Adipose tissue (tissue), 3 donors: ENCODE results near the gene CFAP46. TPM values are rescaled to one million over a fixed set of nuclear protein-coding genes. Genes with fewer than 3 reads are reported as not detected.
"Not testable (repeated sequence)": the region's sequence is repeated elsewhere in the genome, so short reads cannot be mapped to it uniquely, and the experiment has no call there.

ENCODE experiments used
- H3K27ac ChIP-seq: one replicate; pipeline ENCODE4 v1.5.1; 2013; ENCODE audit warnings: low read depth, low read length
- WGBS, 3 donors: extraction: QIAGEN DNeasy Blood & Tissue Kit; methylation state at CpG; one replicate each; pipeline ENCODE4 v1.1.7; 2013; 5-methylcytosine and 5-hydroxymethylcytosine counted together
- polyA plus RNA-seq, 3 donors: library from polyadenylated mRNA; stranded (reverse); fragments of 200-250 nt; gene quantifications; one replicate each; pipeline ENCODE4 v1.2.3, GENCODE V29; 2013
- donor health status: healthy with polysubstance abuse.
- donor health status: Bipolar disorder and iron deficiency.
- donor health status: healthy.

Gene CFAP46
- polyA plus RNA-seq, 3 donors, result 0.13 to 0.38 TPM; not detected in 1

DNA sequence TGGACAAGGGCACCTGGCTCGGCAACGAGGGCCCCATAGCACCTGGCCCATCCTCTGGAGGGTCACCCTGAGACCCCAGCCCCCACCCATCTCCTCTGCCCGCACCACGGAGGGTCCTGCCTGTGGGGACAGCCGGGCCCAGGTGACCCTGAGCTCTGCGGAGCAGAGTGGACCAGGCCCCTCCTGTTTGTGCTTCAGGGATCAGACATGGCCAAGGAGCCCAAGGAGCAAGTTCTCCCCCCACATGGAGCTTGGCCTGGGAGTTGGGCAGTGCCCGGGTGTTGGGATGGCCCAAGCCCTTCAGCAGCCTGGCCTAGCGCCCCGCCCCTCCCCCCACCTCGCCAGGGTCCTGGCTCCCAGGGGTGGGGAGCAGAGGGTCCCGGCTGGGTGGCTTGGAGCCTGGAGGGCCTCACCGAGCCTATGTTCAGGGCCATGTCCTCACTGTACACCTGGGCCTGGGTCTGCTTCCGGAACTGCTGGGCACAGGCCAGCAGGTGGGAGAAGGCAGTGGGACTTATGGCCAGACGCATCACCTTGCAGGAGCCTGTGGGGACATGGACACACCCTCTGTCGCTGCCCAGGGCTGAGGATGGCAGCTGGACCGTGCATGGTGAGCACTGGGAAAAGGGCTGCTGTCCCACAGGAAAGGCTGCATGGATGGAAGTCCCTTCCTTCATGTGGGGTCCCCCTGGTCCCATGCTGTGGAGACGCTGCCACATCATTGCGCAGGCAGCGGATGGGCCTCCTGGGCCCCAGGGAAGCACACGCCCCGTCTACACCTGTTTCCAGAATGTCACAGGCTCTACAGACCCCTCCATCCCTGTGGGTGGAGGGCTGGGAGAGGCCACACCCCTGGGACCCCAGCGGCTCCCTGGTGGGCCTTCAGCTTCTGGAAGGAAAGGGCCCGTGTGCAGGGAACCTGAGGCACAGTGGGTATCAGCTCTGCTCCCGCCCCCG, 107.2 kb downstream of the CFAP46 start:
- WGBS, 3 donors, result 69 to 83% (median 82%) methylated on average over 23 to 25 of the region's 25 CpGs
- H3K27ac ChIP-seq, result no peak overlapping the region

DNA sequence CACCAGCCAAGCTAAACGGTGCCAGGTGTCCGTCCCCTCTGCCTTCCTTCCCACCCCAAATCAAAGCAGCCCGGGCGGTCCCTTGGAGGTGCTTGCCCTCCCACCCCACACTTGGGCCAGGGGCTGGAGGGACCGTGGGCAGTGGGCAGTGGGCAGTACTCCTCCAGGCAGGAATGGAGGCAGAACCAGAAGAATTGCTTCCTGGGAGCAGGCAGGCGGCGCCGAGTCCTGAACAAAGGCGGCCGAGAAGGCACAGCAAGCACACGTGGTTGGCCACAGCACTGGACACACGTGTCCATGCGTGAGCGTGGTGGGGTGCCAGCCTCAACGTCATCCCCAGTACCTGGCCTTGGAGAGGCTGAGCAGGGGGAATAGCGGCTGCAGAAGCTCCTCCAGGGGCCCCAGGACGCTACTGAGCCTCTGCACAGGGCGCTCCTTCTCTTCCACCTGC, 108.0 kb downstream of the CFAP46 start:
- 76 to 88% (median 88%) methylated on average over 18 of the region's 18 CpGs for WGBS, 3 donors

DNA sequence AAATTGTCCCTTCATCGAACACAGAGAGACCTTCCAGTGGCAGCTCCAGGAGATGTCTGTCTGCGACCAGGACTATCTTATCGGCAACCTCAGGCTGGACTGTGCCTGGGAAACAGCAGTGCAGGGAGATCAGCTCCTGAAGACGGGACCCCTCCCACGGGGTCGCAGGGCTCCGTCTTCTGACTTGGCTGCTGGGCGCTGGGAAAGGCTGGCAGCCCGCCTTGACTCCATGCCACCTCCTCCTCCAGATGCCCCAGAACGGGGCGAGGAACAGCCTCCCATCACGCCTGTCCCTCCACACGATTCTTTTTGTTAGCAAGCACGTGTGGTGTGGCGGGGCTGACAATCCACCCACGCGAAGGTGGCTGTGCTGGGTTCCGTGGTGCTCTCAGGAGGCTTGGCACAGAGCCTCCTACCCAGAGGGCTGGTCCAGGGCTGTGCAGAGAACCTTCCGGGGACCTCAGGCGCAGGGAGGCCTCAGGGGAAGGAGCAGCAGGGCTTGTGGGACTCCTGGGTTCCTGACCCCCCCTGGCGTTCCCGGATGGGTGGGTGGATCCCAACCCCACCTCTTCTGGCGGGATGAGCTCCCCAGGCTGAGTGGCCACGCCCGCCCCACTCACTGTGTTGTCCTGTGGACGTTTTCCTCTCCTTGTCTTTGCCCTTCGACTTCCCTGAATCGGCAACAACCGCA, 108.8 kb downstream of the CFAP46 start:
- WGBS, 3 donors, result 66 to 68% (median 67%) methylated on average over 29 of the region's 29 CpGs
- H3K27ac ChIP-seq, result no peak overlapping the region

More for the DNA sequence above, 108.0 kb downstream of the CFAP46 start:
- no peak overlapping the region for H3K27ac ChIP-seq

DNA sequence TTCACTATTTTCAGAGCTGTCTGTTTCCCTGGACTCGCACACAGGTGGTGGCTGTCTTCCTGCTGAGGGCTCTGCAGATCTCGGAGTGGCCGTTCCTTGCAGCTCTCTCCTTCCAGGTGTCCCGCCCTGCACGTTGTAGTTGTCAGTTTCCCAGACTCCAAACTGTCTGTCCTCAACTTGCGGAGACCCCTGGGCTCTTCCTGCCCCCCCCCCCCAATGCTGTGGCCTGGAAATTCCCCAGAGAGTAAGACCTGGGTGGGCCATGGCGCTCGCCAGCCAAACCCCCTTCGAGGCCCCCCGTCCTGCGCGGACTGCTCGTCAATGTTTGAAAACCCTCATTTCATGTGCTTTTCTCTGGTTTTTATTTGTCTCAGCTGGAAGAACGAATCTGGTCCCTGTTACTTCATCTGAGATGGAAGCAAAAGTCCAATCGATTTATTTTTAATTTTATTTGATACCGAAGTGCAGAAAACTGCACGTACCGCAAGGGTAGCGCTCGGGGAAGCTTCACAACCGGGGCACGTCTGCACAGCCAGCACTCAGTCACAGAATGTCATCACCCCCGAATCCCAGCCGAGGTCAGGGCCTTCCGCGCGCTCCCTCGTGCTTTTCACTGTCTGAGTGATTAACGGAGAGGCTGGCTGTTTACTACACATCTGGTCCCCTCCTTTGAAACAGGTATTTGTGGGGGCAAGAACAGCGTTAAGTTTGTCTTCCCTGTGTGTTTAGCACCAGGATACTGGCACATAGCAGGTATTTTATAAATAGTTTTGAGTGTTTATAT, 110.0 kb downstream of the CFAP46 start:
- WGBS, 3 donors, result 38 to 45% (median 40%) methylated on average over 30 of the region's 30 CpGs
- H3K27ac ChIP-seq, result no peak overlapping the region

DNA sequence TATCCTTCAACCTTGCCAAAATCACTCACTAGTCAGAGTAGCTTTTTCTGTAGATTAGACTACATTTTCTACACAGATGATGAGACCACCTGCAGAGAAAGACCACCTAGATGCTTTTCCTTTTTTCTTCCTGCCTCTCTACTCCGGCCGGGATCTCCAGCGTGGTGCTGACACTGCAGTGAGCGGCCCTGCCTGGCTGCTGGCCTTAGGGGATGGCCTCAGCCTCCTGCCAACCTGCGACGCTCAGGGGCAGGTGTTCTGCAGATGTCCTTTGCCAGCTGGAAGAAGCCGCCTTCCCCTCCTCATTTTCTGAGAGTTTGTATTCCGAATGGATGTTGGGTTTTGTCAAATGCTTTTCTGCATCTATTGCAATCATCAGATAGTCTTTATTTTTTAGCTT, 113.0 kb downstream of the CFAP46 start:
- WGBS, 3 donors, result 66 to 73% (median 70%) methylated on average over 8 of the region's 8 CpGs
- H3K27ac ChIP-seq, result no peak overlapping the region

DNA sequence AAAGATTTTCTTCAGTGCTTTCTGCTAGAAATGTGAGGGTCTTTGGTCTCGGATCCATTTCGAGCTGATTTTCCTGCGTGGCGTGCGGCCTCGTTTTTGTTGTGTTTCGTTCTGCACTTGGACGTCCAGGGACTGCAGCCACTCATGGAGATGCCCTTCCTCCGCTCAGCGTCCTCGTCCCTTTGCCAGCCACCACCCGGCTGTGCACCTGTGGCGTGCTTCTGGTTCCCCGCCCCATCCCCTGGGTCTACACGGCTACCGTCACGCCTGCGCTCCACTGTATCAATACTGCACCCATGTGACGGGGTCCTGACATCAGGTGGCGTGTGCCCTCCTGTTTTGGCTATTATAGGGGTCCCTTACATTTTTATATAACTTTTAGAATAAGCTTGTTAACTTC, 113.7 kb downstream of the CFAP46 start:
- 88 to 92% (median 90%) methylated on average over 20 of the region's 20 CpGs for WGBS, 3 donors
- H3K27ac ChIP-seq, result no peak overlapping the region

DNA sequence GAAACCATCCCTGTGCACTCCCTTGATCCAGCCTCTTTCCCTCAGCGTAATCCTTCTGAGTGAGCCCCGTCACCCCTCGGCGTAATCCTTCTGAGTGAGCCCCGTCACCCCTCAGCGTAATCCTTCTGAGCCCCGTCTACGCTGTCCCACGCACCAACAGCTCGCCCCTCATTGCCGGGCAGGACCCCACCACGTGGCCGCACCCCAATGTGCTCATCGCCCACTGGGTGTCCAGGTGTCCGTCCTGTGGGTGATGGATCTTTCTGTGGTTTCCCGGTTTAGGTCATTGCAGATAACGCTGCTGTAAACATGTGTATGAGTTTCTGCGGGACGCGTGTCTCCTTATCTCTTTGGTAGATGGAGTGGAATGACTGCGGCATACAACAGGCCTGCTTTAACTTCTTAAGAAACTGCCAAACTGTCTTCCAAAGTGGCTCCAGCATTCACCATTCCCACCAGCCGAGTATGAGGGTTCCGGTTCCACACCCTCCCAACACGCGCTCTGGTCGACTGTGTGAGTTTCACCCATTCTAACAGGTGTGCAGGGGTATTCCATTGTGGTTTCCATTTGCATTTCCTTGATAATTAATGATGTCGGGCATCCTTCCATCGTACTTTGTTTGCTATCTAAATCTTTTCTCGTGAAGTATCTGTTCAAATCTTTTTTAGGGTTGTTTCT, 114.4 kb downstream of the CFAP46 start:
- H3K27ac ChIP-seq, result no peak overlapping the region
- 79 to 87% (median 81%) methylated on average over 29 of the region's 29 CpGs for WGBS, 3 donors

DNA sequence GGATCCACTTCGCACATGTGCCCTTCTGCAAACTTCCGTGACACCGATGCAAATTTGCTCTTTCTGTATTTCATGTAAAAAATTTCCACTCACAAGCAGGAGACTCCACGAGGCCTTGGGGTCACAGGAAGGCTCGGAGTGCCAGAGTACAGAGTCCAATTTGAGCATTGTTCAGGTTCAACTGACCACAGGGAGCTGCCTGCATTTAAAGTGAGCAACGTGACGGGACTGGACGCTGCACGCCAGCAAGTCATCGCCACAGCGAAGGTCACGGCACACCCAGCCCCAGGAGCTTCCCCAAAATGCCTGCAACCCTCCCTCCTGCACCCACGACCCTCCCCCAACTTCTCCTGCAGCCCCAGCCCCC, 115.0 kb downstream of the CFAP46 start:
- no peak overlapping the region for H3K27ac ChIP-seq
- WGBS, 3 donors, result 72 to 78% (median 77%) methylated on average over 13 of the region's 13 CpGs

DNA sequence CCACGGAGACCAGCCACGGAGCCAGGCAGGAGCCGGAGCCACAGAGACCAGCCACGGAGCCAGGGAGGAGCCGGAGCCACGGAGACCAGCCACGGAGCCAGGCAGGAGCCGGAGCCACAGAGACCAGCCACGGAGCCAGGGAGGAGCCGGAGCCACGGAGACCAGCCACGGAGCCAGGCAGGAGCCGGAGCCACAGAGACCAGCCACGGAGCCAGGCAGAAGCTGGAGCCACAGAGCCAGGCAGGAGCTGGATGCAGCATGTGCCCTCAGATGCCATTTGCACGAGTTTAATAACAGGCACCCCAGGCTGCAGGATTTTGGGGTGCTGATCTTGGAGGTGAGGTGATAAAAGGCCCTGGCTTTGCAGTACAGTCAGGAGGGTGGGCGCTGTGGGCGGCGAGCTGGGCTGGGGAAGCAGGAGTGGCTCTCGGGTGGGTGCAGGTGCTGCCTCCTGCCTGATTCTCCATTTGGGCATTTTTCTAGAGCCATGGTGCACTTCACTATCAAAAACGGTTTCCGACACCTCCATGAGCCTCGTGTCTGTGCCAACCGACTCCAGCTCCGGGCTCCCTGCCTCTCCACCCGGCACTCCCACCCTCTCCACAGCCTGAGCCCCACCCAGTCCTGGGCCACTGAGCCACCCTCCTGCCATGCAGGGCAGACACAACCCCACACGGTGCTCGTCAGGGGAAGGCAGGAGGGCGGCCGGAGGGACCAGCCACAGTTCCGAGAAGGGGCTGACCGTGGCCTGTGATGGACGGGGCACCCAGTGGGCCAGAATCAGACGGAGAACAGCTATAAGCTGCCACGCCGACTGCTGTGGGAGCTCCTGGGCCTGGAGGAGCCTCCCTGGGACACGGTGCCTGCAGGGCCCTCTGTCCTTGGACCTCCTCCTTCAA, 115.6 kb downstream of the CFAP46 start:
- no peak overlapping the region for H3K27ac ChIP-seq
- 89 to 96% (median 94%) methylated on average over 31 to 36 of the region's 36 CpGs for WGBS, 3 donors

DNA sequence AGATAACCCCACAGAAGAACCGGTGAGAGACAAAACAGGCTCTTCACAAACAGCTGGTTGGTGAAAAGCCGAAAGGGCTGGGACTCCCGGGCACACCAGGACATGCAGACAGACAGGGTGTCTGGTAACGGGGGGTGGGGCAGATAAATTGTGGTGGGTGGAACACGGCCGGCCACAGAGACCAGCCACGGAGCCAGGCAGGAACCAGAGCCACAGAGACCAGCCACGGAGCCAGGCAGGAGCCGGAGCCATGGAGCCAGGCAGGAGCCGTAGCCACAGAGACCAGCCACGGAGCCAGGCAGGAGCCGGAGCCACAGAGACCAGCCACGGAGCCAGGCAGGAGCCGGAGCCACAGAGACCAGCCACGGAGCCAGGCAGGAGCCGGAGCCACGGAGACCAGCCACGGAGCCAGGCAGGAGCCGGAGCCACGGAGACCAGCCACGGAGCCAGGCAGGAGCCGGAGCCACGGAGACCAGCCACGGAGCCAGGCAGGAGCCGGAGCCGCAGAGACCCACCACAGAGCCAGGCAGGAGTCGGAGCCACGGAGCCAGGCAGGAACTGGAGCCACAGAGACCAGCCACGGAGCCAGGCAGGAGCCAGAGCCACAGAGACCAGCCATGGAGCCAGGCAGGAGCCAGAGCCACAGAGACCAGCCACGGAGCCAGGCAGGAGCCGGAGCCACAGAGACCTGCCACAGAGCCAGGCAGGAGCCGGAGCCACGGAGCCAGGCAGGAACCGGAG, 116.4 kb downstream of the CFAP46 start:
- H3K27ac ChIP-seq, result not testable (repeated sequence)
- WGBS, 3 donors, result 88 to 97% (median 93%) methylated on average over 31 to 34 of the region's 34 CpGs

DNA sequence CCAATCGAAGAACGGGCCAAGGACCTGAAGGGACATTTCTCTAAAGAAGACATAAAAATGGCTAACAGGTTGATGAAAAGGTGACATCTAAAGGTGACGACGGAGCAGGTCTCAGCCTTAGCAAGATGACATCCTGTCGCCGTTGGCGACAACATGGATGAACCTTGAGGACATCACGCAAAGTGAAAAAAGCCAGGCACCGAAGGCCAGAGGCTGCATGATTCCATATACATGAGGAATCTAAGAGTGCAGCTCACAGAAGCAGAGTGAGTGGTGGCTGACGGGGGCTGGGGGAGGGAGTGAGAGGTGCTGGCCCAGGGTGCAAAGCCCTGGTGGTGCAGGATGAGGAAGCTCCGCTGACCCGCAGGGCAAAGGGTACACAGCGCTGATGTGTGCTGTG, 122.3 kb downstream of the CFAP46 start:
- no peak overlapping the region for H3K27ac ChIP-seq
- WGBS, 3 donors, result 86 to 92% (median 88%) methylated on average over 13 of the region's 13 CpGs

DNA sequence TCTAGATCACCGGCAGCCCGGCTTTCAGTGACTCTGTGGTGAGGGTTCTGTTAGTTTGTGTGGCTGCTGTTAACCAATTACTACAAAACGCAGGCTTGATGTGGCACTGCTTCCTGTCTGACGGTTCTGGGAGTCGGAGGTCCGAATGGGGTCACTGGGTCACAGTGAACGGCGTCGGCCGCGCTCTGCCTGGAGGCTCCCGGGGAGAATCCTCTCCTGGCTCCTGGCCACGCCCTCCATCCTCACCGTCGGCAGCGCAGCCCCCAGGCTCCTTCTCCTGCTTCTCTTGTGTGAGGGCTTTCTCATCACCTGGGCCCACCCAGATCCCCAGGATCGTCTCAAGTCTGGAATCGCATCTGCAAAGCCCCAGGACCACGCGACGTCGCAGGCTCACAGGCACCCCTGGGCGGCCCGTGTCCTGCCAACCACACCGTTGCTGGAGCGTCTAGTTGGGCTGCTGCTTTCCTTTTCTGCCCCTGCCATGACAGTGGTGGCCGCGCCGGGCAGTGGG, 124.6 kb downstream of the CFAP46 start:
- H3K27ac ChIP-seq, result no peak overlapping the region
- 80 to 82% (median 80%) methylated on average over 28 to 29 of the region's 29 CpGs for WGBS, 3 donors

DNA sequence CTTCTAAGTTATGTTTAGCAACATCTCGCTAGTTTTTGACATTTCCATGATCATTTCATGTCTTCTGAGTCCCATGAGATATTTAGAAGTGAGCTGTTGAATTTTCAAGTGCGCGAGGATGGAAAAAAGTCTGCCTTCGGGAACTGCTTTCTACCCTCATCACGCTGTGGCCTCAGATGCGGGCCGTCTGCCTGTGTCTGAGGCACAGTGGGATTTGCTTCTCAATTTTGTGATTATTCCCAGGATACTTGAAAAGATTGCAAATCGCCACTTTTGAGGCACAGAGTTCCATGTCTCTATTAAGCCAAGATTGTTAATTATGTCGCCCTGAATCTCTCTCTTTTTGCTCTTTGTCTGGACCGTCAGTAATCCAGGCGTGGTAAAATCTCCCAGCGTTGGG, 125.7 kb downstream of the CFAP46 start:
- WGBS, 3 donors, result 80 to 82% (median 81%) methylated on average over 12 of the region's 12 CpGs
- H3K27ac ChIP-seq, result no peak overlapping the region

DNA sequence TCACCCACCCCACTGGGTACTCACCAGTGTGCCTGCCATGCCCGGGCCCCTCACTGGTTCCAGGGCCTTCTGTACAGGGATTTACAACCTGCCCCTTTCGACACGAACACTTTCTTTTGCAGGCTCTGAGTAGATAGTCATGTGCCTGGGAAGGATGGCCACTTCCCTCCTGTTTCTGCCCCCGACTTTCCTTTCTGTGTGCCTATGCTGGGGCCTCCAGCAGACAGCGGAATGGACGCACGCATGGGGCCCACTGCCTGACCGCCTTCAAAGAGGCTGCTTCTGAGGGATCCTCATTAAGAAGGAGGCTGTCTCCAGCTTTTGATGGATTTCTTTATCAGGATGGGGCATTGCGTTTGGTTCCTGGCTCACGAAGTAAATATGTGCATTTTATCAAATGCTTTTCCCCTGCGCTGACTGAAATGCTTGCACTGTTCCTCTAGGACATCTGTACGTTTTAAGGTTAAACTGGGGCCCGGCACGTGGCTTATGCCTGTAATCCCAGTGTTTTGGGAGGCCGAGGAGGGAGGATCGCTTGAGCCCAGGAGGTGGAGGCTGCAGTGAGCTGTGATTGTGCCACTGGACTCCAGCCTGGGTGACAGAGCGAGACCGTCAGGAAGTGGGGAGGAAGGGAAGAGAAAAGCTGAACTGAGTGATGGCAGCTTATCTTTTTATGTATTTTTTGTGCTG, 127.1 kb downstream of the CFAP46 start:
- whole genome bisulfite sequencing, 3 donors, result 61 to 65% (median 64%) methylated on average over 18 of the region's 18 CpGs
- H3K27ac ChIP-seq, result no peak overlapping the region

DNA sequence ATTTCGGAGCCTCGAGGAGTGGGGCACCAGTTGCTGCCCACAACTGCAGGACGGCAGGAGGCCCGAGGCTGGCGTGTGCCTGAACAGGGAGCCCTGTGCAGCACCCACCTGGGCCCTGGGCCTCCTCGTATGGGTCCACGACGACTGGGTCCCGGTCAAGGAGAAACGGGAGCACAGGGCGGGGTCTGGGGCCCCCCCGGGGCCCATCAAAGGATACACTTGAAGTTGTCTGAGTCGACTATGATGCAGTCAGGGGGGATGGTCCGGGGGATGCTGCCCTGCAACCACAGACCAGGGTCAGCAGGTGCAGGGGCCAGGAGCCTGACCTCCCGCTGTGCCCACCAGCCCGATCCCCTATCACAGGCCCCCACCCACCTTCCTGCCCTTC, 127.9 kb downstream of the CFAP46 start:
- H3K27ac ChIP-seq, result no peak overlapping the region
- WGBS, 3 donors, result 69 to 79% (median 73%) methylated on average over 16 of the region's 16 CpGs
